GM20431 (cell line): ENCODE results near the gene DAAM1.

Source experiments
- in situ Hi-C: fragments of 300-500 bp; cut with MseI, MboI; formaldehyde crosslinking; loops from one replicate; pipeline ENCODE4 v1.15.0; 2020; ENCODE audit warnings: low sequenced_read_pairs; ENCODE audit not compliant: unreplicated experiment

The DAAM1 gene

DNA sequence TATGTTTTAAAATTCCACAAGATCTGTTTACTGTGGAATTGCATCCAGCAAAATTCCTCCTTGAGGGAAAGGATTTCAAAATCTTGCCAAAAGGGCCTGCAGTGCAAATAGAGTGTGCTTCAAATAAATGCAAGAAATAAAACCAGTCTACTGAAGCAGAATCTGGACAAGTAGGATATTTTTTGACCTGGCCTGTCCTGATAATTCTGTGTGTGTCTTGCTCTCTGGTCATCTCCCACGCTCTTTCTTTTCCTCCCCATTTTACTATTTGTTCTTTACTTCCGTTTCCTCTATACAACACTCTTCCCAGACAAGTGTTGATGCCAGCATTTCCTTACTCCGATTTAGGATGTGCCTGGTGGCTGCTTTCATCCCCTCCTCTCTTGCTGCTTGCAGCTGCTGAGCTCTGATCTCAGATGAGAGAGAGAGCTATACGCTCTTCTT, 160.8 kb downstream of the DAAM1 start:
- in situ Hi-C loops = no loop called here

GRCh38 chr14:59352961-59353360, 164.5 kb downstream of the DAAM1 start:
- in situ Hi-C loops = no loop called here

- in situ Hi-C loops = no loop called here
These were observed 166.2 kb downstream of the DAAM1 start for GRCh38 chr14:59354666-59355065.

DNA sequence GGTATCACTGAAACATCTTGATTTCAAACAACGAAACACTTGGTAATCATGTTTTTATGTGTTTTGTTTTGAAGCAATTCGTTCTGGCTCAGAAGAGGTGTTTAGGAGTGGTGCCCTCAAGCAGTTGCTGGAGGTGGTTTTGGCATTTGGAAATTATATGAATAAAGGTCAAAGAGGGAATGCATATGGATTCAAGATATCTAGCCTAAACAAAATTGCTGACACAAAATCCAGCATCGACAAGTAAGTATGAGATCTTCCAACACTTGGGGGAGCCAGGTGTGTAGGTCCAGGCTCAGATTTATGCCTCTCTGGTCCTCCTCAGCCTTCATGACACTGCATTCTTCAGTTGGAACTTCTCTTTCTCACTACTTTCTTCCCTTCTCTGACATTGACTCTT, 166.6 kb downstream of the DAAM1 start:
- in situ Hi-C loops = no loop called here

DNA sequence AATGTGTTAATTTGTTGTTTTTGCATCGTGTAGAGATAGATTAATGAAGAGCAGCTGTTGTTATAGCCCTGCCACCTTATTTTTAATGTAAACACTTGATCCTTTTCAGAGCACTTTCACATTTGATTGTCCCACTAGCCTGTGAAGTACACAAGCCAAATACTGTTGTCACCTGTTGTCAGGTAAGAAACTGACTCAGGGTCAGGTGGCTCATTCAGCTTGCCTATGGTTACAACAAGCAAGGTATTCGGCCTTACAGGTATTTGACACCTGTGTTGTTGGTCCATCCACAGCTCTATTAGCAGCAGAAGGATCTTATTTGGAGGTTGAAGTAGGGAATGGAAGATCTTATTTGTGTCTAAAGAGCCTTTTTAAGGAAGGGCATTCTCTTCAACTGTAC, 167.8 kb downstream of the DAAM1 start:
- in situ Hi-C loops = no loop called here

- in situ Hi-C loops = no loop called here
These were observed 168.3 kb downstream of the DAAM1 start for GRCh38 chr14:59356767-59357166.

GRCh38 chr14:59358102-59358501, 169.6 kb downstream of the DAAM1 start:
- in situ Hi-C loops = no loop called here

GRCh38 chr14:59358784-59359183, 170.3 kb downstream of the DAAM1 start:
- in situ Hi-C loops = no loop called here

DNA sequence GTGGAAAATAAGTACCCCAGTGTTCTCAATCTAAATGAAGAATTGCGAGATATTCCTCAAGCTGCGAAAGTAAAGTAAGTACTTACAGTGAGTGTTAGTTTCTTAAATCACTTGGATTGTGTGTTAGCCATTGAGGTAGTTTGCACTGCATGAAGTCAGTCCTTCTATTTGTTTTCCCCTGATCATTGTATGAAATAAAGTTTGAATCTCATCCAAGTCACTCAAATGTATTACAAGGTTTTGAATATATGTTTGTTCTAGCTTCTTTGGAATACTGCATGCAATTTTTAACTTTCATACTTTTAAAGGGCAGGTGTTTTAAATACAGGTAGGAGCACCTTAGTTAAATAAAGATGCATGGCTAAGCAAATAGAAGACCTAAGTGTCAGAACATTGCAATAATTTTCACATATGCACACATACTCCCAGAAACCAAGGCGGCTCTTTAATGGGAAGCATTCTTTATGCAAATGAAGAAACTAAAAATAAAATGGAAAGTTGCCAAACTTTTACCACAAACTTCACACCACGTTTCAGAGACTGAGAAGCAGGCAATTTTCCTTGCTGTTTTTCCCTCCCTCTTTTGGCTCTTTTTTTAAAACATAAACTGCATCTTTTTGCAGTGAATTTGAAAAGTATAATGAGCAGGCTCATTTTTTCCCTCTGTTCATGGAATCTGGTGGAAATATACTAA, 171.1 kb downstream of the DAAM1 start:
- in situ Hi-C loops = no loop called here

DNA sequence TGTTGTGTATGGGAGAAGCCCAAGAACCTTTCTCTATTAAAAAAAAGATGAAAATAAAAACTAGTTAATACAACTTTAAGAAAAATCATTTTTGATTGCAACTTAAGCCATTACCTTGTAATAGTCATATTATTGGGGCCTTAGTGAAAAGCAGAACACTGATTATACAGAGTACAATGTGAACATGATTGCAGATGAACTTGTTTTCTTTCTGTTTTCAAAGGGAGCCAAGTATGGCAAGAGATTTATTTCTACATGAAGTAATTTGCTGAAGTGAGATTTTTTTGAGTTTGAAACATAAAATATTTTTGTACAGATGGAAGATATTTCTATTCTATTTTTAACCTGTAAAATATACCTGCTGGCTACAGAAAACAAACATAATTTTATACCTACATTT, 171.8 kb downstream of the DAAM1 start:
- in situ Hi-C loops = no loop called here

GRCh38 chr14:59360923-59361794, 172.7 kb downstream of the DAAM1 start:
- in situ Hi-C loops = no loop called here

GRCh38 chr14:59362513-59362912, 174.0 kb downstream of the DAAM1 start:
- in situ Hi-C loops = no loop called here

DNA sequence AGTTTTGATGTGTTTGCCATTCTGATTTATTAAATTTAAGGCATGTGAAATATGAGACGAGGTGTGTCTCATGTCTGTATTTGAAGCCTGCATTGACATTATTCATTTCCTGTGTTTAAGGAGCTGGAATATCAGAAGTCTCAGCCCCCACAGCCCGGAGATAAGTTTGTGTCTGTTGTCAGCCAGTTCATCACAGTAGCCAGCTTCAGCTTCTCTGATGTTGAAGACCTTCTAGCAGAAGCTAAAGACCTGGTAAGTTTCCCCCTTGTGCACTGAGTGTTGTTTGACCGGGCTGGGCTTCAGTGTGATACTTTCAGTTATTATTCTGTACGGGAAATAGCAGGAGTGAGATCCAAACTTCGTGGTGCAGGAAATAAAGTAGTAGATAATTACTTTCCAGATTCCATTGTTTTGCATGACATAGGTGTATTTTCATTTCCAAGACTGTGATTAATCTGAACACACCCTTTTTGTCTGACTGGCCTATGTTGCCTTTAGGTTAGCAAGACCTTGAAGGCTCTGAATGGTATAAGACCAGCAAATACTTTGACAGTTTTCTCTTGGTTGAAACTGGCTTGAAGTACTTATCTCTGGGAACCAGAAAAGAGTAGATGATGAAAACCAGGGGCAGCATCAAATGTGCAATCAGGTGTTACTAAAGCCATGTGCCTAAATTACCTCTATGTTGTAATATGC, 175.2 kb downstream of the DAAM1 start:
- in situ Hi-C loops = no loop called here

DNA sequence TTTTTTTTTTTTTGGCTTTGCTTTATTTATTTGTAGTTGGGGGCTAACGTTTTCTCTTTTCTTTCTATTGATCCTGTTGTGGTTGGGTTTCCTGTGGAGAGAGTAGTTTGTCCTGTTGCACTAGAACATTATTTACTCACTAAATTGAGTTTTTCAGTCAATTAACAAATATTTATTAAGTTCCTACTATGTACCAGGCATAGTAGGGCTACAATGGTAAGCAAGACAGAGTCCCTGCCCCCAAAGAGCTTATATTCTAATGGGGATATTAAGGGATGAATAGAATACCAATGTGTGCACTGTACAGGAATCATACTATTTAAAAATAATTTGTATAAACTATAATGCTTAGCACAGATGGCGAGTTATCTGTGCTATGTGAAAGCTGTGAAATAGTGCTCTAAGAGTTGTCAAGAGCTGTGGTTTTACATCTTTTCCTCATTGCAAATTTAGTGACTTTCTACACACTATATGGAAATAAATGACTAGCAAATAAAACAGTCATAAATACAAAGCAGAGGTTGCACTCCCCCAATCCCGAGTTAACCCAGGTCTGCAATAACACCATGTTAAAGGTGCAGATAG, 181.8 kb downstream of the DAAM1 start:
- in situ Hi-C loops = no loop called here

DNA sequence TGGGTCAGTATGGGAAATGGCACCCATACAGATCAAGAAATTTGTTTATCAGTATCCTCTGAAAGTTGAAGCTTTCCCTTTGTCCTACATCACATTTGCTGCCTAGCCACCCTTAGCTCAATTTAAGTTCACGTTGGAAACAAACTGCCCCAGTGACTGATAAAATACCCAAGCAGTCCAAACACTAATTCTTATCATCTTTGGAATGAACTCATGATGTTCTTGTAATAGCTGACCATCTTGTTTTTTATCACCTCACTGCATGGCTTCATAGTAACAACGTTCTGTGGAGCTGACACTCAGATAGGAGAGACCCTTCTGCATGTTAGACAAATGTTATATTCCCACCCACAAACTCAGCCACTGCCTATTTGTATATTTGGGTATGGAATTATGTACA, 183.3 kb downstream of the DAAM1 start:
- in situ Hi-C loops = no loop called here

DNA sequence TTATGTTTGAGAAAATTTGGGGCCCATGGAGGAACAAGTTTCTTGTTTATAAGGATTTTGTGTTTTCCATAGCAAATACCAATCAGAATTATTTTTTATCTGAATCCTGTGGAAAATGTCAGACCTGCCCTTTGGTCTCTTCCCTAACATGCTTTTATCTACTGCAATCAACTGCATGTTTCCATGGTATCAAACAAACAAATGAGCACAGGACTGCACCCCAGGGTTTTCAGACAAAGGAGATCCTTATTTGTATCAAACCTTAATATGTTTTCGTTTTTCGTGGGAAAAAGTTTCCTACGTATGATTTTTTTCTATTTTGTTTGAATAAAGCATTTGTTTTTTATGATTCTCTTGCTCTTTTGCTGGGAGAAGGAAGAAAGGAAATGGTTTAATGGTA, 185.6 kb downstream of the DAAM1 start:
- in situ Hi-C loops = no loop called here

GRCh38 chr14:59376686-59377085, 188.2 kb downstream of the DAAM1 start:
- in situ Hi-C loops = no loop called here

- in situ Hi-C loops = no loop called here
These were observed 189.0 kb downstream of the DAAM1 start for GRCh38 chr14:59377491-59377890.

DNA sequence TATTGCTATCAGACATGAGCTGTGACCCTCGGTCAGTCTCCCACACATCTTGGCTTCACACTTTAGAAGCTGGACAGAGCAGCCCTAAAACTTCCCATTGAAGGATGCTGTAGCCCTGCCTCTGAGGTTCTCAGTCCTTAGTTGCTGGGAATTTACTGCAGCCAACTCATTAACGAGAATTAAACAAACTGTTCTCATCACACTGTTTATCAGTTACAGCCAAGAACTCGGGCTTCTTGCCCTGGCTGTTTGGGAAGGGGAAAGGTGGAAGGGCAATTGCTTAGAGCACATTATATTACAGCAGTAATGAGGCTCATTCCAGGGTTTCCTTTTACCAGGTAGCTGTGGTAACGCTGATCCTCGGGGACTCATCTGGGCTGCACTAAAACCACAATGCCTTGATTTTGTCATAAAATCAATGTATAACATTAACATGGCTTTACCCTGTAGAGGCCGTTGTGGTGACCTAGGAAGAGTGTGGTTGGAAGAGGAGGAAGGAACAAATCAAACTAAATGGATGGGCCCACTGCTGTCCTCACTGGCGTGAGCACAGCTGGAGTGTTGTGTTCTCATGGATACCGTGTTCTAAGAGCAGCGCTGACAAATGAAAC, 189.6 kb downstream of the DAAM1 start:
- in situ Hi-C loops = no loop called here

GRCh38 chr14:59389936-59390335, 201.5 kb downstream of the DAAM1 start:
- in situ Hi-C loops = no loop called here
